ENCODE results near the gene FGD2.
A peak's percentile ranks its signal among the peaks of the same experiment; 100 is the strongest.

Gene FGD2

DNA sequence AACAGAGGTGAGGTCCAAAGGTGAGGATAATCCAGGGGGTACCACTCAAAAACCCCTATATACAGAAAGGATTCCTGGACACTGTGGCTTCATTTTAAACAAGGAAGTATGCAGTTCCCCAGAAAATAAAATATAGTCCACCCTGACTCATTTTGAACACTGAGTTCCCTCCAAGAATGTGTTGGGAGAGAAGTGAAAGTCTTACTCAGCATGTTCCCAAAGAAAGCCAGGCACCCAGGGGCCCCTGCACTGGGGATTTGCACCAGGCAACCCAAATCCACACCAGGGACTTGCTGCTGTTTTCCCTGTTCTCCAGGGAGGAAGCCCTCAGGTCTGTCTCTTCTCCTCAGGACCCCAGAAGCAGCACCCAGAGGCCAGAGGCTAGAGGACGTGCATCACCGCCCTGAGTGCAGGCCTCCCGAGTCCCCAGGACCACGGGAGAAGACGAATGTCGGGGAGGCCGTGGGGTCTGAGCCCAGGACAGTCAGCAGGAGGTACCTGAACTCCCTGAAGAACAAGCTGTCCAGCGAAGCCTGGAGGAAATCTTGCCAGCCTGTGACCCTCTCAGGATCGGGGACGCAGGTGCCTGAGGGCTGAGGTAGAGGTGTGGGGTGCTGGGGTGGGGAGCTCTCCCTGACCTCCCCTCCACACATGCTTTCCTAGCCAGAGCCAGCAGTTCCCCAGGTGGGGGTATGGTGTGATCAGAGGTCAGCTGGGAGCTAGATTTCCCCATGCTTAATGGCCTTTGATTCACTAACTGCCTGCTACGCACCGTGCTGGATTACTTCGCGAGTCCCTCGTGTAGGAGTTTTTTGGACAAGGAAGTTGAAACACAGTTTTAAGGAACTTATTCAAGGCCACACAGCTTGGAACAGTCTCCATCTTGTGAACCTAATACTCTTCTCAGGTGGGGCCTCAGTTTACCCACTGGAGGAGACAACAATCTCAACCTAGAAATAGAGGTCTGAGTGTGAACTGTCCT, 3.3 kb downstream of the FGD2 start:
- Mint-ChIP-seq H3K4me3 (no peak overlapping the region), H3K4me1 (peaks cover 16% of the 10 kb centered on the region), H3K36me3 (ENCODE audit: insufficient read depth) (peaks cover 3% of the 10 kb centered on the region), H3K27ac (ENCODE audit: low read depth) (no peak overlapping the region), H3K9me3 (no peaks in the 10 kb centered on the region), H3K27me3 (no peaks in the 10 kb centered on the region)
- DNase-seq (ENCODE audit: low spot score in 2 of 2) (no peak), ATAC-seq (replicated peaks; ENCODE audit: extremely low read depth, poor library complexity, severe bottlenecking) (no peak)

- H3K27ac Mint-ChIP-seq (ENCODE audit: low read depth) = no peak overlapping the region
Observed at GRCh38 chr6:37010402-37010892, 5.0 kb downstream of the FGD2 start.

DNA sequence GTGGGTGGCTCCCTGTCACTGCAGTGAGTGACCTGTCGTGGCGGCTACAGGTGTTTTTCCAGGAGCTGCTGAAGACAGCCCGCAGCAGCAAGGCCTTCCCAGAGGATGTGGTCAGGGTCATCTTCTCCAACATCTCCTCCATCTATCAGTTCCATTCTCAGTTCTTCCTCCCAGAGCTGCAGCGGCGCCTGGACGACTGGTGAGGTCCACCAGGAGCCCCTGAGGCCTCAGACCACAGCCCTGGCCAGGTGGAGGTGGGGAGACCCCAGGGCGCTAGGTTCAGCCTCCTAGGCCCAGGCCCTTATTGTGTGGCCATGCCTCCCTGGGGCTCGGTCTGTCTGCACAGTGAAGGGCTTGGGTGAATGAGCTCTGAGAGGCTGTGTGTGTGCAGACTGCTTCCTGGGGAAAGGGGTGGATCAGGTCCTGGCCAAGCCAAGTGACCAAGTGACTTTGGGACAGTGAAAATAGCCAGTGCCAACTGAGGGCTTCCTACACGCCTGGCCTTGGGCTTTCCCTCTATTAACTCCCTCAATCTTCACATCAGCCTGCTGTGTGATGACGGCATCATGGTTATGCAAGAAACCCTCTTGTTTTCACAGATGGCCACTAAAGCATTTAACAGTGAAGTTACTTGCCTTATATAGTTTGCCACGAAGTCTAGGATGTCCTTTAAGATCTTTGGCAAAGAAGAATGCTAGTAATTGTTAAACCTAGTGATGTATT, 6.4 kb downstream of the FGD2 start:
- DNase-seq (ENCODE audit: low spot score in 2 of 2) (no peak), ATAC-seq (replicated peaks; ENCODE audit: extremely low read depth, poor library complexity, severe bottlenecking) (no peak)
- Mint-ChIP-seq H3K9me3 (no peaks in the 10 kb centered on the region), H3K36me3 (ENCODE audit: insufficient read depth) (no peaks in the 10 kb centered on the region), H3K27ac (ENCODE audit: low read depth) (peak overlapping the region; percentile 71), H3K4me1 (peaks cover 2% of the 10 kb centered on the region), H3K4me3 (no peak overlapping the region), H3K27me3 (no peaks in the 10 kb centered on the region)

More at GRCh38 chr6:37010402-37010892, 5.0 kb downstream of the FGD2 start:
- Mint-ChIP-seq H3K27me3 (no peaks in the 10 kb centered on the region), H3K4me1 (peaks cover 15% of the 10 kb centered on the region), H3K9me3 (no peaks in the 10 kb centered on the region), H3K4me3 (no peak overlapping the region), H3K36me3 (ENCODE audit: insufficient read depth) (no peaks in the 10 kb centered on the region)
- ATAC-seq (replicated peaks; ENCODE audit: extremely low read depth, poor library complexity, severe bottlenecking) (no peak), DNase-seq (ENCODE audit: low spot score in 2 of 2) (no peak)

- no peak overlapping the region for H3K4me3 Mint-ChIP-seq
- no peaks in the 10 kb centered on the region for H3K9me3 Mint-ChIP-seq
- DNase-seq (ENCODE audit: low spot score in 2 of 2) (no peak), ATAC-seq (replicated peaks; ENCODE audit: extremely low read depth, poor library complexity, severe bottlenecking) (no peak)
- H3K36me3 Mint-ChIP-seq (ENCODE audit: insufficient read depth) = no peaks in the 10 kb centered on the region
- no peak overlapping the region for H3K27ac Mint-ChIP-seq (ENCODE audit: low read depth)
- H3K27me3 Mint-ChIP-seq = no peaks in the 10 kb centered on the region
- H3K4me1 Mint-ChIP-seq = peaks cover 12% of the 10 kb centered on the region
Observed at GRCh38 chr6:37013516-37014491, 8.3 kb downstream of the FGD2 start.

GRCh38 chr6:37014667-37015066, 9.2 kb downstream of the FGD2 start:
- ATAC-seq (replicated peaks; ENCODE audit: extremely low read depth, poor library complexity, severe bottlenecking) (no peak), DNase-seq (ENCODE audit: low spot score in 2 of 2) (no peak)
- peaks cover 20% of the 10 kb centered on the region for H3K4me1 Mint-ChIP-seq
- H3K36me3 Mint-ChIP-seq (ENCODE audit: insufficient read depth) = no peaks in the 10 kb centered on the region
- no peak overlapping the region for H3K27ac Mint-ChIP-seq (ENCODE audit: low read depth)
- H3K9me3 Mint-ChIP-seq = no peaks in the 10 kb centered on the region
- H3K4me3 Mint-ChIP-seq = no peak overlapping the region
- H3K27me3 Mint-ChIP-seq = no peaks in the 10 kb centered on the region

- Mint-ChIP-seq H3K27ac (ENCODE audit: low read depth) (no peak overlapping the region), H3K4me3 (no peak overlapping the region)
Observed at GRCh38 chr6:37015532-37015931, 10.1 kb downstream of the FGD2 start.

GRCh38 chr6:37016995-37017394, 11.5 kb downstream of the FGD2 start:
- no peak for ATAC-seq (replicated peaks; ENCODE audit: extremely low read depth, poor library complexity, severe bottlenecking)
- no peaks in the 10 kb centered on the region for H3K36me3 Mint-ChIP-seq (ENCODE audit: insufficient read depth)
- DNase-seq (ENCODE audit: low spot score in 2 of 2) = no peak
- H3K27me3 Mint-ChIP-seq = no peaks in the 10 kb centered on the region
- no peak overlapping the region for H3K27ac Mint-ChIP-seq (ENCODE audit: low read depth)
- no peaks in the 10 kb centered on the region for H3K9me3 Mint-ChIP-seq
- H3K4me3 Mint-ChIP-seq = no peak overlapping the region
- H3K4me1 Mint-ChIP-seq = peaks cover 28% of the 10 kb centered on the region

More at GRCh38 chr6:37015532-37015931, 10.1 kb downstream of the FGD2 start:
- Mint-ChIP-seq H3K4me1 (peaks cover 21% of the 10 kb centered on the region), H3K9me3 (no peaks in the 10 kb centered on the region), H3K36me3 (ENCODE audit: insufficient read depth) (no peaks in the 10 kb centered on the region), H3K27me3 (no peaks in the 10 kb centered on the region)
- DNase-seq (ENCODE audit: low spot score in 2 of 2) (no peak), ATAC-seq (replicated peaks; ENCODE audit: extremely low read depth, poor library complexity, severe bottlenecking) (no peak)

DNA sequence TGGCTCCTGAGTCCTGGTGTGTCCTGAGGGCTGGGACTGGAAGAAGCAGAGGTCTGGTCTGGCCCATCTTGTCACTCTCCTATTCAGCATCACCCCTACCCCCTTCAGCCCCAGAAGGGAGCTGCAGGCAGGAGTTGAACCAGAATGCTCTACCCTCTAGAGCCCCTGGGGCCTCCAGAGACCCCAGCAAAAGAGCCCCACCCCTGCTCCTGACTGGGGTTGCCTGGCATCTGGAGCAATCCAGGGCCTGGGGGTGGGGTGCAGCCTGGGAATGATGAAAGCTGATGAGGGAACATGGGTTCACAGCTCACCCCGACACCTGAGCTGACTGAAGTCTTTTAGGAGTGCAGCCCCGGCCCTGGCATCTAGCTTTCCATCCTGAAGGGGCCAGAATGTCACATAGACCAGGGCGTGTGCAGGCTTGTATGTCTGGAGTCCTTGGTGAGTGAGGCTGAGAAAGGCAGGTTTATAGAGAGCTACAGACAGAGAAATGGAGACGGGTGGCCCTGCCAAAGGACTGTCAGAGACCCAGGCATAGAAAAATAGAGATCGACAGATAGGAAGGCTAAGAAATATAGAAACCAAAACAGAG, 12.2 kb downstream of the FGD2 start:
- peaks cover 1% of the 10 kb centered on the region for H3K36me3 Mint-ChIP-seq (ENCODE audit: insufficient read depth)
- peaks cover 34% of the 10 kb centered on the region for H3K4me1 Mint-ChIP-seq
- H3K27me3 Mint-ChIP-seq = no peaks in the 10 kb centered on the region
- DNase-seq (ENCODE audit: low spot score in 2 of 2) = no peak
- H3K9me3 Mint-ChIP-seq = no peaks in the 10 kb centered on the region
- ATAC-seq (replicated peaks; ENCODE audit: extremely low read depth, poor library complexity, severe bottlenecking) = no peak
- H3K27ac Mint-ChIP-seq (ENCODE audit: low read depth) = peak overlapping the region; percentile 83
- no peak overlapping the region for H3K4me3 Mint-ChIP-seq

DNA sequence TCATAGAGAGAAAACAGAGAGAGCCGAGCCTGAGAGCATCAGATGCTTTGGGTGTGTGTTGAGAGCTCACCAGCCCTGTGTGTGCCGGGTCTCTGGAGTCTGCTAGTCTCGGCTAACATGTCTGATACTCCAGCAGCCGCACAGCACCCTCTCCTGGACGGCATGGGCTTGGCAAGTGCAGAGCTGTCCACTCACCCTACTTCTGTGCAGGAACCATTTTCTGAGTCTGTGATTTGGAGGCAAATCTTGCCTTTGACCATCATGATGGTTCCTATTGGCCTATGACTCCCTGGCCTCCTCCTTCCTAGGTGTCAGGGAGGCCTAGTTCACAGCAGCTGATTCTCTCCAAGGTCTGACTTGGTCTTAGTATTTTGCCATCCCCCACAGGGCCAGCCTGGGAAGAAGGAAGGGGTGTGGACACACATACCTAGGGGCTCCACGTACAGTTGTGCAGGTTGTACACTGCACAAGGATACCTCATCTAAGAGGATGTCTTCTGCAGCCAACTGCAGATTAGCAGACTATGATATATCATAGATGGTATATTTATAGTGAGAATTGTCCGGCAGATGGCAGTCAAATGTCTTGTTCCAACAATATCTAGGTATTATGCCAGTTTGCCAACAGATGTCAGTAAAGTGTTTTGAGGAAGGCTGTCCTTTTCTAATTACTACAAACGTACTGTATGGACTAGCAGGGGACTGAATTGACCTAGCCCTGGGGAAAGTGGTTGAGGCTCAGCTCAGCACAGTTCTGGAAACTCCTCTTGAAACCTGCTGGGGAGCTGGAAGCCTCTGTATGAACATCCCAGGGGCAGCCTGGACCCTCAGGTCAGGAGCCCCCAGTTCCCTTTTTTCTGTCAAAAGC, 13.0 kb downstream of the FGD2 start:
- H3K4me1 Mint-ChIP-seq = peaks cover 42% of the 10 kb centered on the region
- H3K27me3 Mint-ChIP-seq = no peaks in the 10 kb centered on the region
- H3K27ac Mint-ChIP-seq (ENCODE audit: low read depth) = peak overlapping the region; percentile 83
- H3K9me3 Mint-ChIP-seq = no peaks in the 10 kb centered on the region
- peak; percentile 83 for DNase-seq (ENCODE audit: low spot score in 2 of 2)
- peak; percentile 97 for ATAC-seq (replicated peaks; ENCODE audit: extremely low read depth, poor library complexity, severe bottlenecking)
- no peak overlapping the region for H3K4me3 Mint-ChIP-seq
- H3K36me3 Mint-ChIP-seq (ENCODE audit: insufficient read depth) = peaks cover 1% of the 10 kb centered on the region

- Mint-ChIP-seq H3K27me3 (no peaks in the 10 kb centered on the region), H3K27ac (ENCODE audit: low read depth) (peak overlapping the region; percentile 69), H3K4me3 (no peak overlapping the region), H3K36me3 (ENCODE audit: insufficient read depth) (peaks cover 1% of the 10 kb centered on the region), H3K4me1 (peaks cover 42% of the 10 kb centered on the region), H3K9me3 (no peaks in the 10 kb centered on the region)
- DNase-seq (ENCODE audit: low spot score in 2 of 2) (no peak), ATAC-seq (replicated peaks; ENCODE audit: extremely low read depth, poor library complexity, severe bottlenecking) (no peak)
Observed at GRCh38 chr6:37019065-37019450, 13.6 kb downstream of the FGD2 start.

DNA sequence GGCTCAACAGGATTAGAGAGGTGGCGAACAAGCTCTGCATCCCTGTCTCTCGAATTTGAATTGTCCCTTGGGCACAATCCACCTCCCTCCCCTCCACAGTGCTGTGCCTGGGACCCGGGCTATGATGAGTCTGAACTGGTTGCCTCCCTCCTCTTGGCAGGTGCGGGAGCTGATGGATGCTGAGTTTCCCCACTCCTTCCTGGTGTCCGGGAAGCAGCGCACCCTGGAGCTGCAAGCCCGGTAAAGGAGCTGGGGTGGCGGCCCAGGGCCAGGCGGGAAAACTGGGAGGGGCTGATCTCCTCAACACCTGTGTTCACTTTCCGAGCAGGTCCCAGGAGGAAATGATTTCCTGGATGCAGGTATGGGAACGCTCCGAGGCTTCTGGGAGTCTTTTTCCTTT, 14.9 kb downstream of the FGD2 start:
- DNase-seq (ENCODE audit: low spot score in 2 of 2) (no peak), ATAC-seq (replicated peaks; ENCODE audit: extremely low read depth, poor library complexity, severe bottlenecking) (no peak)
- Mint-ChIP-seq H3K4me3 (no peak overlapping the region), H3K9me3 (no peaks in the 10 kb centered on the region), H3K27me3 (no peaks in the 10 kb centered on the region), H3K36me3 (ENCODE audit: insufficient read depth) (peaks cover 4% of the 10 kb centered on the region), H3K27ac (ENCODE audit: low read depth) (no peak overlapping the region), H3K4me1 (peaks cover 49% of the 10 kb centered on the region)

All from central memory CD8-positive, alpha-beta T cell (primary cell).